ENCODE data around the gene TLL1. TPM values are rescaled to one million over a fixed set of nuclear protein-coding genes. Genes with fewer than 3 reads are reported as not detected.

TLL1 gene
- total and polyA plus RNA-seq, 4 donors = 1.2 to 6.9 (median 3.2) TPM

DNA sequence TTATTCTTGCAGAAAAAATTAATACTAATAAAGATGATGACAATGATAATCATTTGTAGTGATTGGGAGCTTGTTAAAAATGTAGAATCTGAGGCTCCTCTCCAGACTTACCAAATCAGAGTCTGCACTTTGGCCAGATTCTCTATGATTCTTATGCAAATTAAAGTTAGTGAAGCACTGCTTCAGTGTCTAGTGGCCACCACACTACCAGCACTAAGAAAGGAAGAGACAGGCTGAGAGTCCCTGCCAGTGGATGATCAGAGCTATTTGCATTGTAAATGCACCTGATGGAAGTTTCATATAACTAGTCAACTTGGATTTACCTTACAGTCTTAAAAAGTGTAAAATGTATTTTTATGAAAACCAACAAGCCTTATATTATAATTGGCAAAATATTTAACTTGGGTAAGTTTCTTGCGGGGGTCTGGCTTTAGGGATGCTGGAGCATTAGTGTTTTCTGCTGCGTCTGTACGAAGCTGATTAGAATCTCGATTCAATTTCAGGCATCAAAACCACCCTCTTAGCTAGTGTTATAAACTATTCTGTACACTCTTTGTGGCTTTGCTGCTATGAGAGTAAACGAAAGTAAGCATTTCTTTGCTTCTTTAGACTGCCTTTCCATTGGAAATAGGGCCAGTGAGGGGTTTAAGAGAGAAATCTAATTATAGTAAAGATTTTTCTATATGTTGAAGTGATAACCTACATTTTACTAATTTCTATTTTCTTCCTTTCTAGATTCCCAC, 114.1 kb downstream of the TLL1 start:
- H3K4me1 ChIP-seq (ENCODE audit: control insufficient read depth, insufficient read depth, low read length) = no peaks in the 10 kb centered on the region
- H3K9me3 ChIP-seq (ENCODE audit: control insufficient read depth, insufficient read depth, low read length) = no peaks in the 10 kb centered on the region
- no peak overlapping the region for H3K27ac ChIP-seq (ENCODE audit: low read depth, low read length)
- no CpG with 5 or more reads among the region's 5 CpGs for WGBS (ENCODE audit: insufficient coverage)
- no peaks in the 10 kb centered on the region for H3K27me3 ChIP-seq (ENCODE audit: control insufficient read depth, insufficient read depth, low read length)
- no peaks in the 10 kb centered on the region for H3K36me3 ChIP-seq (ENCODE audit: control insufficient read depth, insufficient read depth, low read length)
- no peak overlapping the region for H3K4me3 ChIP-seq (ENCODE audit: low read depth, low read length)
- no peak for DNase-seq (ENCODE audit: low read depth in 4 of 6, low spot score in 6 of 6)

DNA sequence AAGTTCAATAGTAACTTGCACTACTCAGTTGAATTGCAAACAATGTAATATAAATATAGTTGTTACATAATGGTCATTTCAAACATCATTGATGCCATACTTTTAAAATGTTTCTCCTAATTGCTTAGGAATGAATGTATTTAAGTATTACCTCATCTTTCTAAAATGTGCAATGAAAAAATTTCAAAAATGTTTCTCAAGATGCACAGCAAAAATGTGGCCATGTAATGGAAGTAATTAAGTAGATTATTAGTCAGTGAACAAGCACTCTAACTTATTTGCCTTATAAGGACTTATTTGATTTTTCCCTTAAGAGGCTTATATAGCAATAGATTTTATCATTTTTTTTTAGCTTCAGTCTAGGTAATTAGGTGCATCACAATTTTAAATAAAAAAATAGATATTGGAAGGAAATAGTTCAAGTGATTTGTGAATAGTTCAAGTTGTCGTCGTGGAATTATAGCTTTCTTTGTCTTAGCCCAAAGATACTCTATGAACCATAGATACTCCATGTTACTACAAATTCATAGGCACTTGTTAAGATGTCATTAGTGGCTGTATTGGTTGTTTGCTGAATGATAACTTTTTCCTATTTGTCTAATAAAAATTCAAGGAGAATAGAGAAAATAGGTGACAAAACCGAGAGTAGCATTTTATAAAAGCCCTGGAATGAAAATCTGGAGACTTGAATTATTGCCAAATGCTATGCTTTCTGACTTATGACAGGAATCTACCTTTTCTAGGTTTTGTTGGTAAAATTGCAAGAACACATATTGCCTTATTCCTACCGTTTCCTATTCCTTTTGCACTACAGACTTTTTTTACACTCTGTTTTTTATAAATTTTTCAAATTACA, 118.5 kb downstream of the TLL1 start:
- H3K36me3 ChIP-seq (ENCODE audit: control insufficient read depth, insufficient read depth, low read length) = no peaks in the 10 kb centered on the region
- no peak overlapping the region for H3K4me3 ChIP-seq (ENCODE audit: low read depth, low read length)
- no CpG with 5 or more reads among the region's 4 CpGs for WGBS (ENCODE audit: insufficient coverage)
- H3K27me3 ChIP-seq (ENCODE audit: control insufficient read depth, insufficient read depth, low read length) = no peaks in the 10 kb centered on the region
- no peaks in the 10 kb centered on the region for H3K9me3 ChIP-seq (ENCODE audit: control insufficient read depth, insufficient read depth, low read length)
- H3K4me1 ChIP-seq (ENCODE audit: control insufficient read depth, insufficient read depth, low read length) = no peaks in the 10 kb centered on the region
- no peak for DNase-seq (ENCODE audit: low read depth in 4 of 6, low spot score in 6 of 6)
- H3K27ac ChIP-seq (ENCODE audit: low read depth, low read length) = no peak overlapping the region

DNA sequence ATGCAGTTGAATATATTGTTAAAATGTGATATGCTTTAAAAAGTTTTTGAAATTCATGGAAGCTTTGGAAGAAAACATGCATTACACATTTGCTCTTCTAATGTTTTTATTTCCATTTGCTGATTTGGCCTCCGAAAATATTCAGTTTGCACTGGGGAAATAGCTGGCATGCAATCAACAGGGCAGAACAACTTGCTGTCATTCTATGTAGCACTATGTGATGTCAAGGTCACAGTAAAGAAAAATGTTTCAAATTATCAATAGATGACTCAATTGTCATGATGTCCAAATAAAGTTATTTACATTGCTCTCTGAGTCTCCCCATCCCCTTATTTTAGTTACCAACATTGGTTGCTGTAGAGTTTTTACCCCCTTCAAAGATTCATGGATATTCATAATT, 119.2 kb downstream of the TLL1 start:
- no peaks in the 10 kb centered on the region for H3K27me3 ChIP-seq (ENCODE audit: control insufficient read depth, insufficient read depth, low read length)
- H3K9me3 ChIP-seq (ENCODE audit: control insufficient read depth, insufficient read depth, low read length) = no peaks in the 10 kb centered on the region
- H3K4me1 ChIP-seq (ENCODE audit: control insufficient read depth, insufficient read depth, low read length) = no peaks in the 10 kb centered on the region
- WGBS (ENCODE audit: insufficient coverage) = no CpG with 5 or more reads among the region's 1 CpG
- H3K27ac ChIP-seq (ENCODE audit: low read depth, low read length) = no peak overlapping the region
- H3K36me3 ChIP-seq (ENCODE audit: control insufficient read depth, insufficient read depth, low read length) = no peaks in the 10 kb centered on the region
- no peak for DNase-seq (ENCODE audit: low read depth in 4 of 6, low spot score in 6 of 6)
- no peak overlapping the region for H3K4me3 ChIP-seq (ENCODE audit: low read depth, low read length)

DNA sequence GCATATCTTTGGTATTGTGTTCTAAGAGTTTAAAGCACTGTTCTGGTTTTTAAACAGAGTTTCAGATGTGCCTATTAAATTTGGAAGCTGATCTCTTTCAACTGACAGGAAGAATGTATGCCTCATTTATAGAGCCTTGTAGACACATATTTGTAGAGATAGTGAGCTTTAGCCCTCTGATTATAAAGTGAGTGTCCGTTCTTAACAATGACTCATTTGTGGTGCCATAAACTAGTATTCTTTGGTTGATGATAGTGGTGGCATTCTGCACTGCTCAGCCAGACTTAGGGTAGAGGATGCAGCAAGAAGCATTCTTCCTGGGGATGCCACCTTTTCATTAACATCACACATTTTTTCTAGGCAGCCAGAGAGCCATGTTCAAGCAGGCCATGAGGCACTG, 121.7 kb downstream of the TLL1 start:
- Histone ChIP-seq H3K4me3 (ENCODE audit: low read depth, low read length) (no peak overlapping the region), H3K9me3 (ENCODE audit: control insufficient read depth, insufficient read depth, low read length) (no peaks in the 10 kb centered on the region), H3K27me3 (ENCODE audit: control insufficient read depth, insufficient read depth, low read length) (no peaks in the 10 kb centered on the region), H3K36me3 (ENCODE audit: control insufficient read depth, insufficient read depth, low read length) (no peaks in the 10 kb centered on the region), H3K4me1 (ENCODE audit: control insufficient read depth, insufficient read depth, low read length) (no peaks in the 10 kb centered on the region), H3K27ac (ENCODE audit: low read depth, low read length) (no peak overlapping the region)
- no peak for DNase-seq (ENCODE audit: low read depth in 4 of 6, low spot score in 6 of 6)
- no CpG with 5 or more reads among the region's 1 CpG for WGBS (ENCODE audit: insufficient coverage)

DNA sequence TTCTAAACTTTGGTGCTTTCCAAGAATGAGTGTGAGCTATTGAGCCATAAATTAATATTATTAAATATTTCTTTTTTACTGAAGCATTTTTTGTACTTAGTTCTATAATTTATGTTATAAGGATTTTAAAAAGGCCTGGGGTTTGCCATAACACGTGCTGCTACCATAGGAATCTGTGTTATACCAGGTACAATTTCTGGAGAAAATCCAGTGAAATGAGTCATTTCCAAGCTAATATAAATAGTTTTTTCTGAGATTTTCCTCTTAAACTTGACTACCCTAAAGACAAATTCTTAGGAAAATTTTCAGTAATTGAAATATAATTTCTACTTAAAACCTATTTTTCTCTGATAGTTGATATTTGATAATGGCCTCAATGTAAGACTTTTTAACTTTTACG, 130.8 kb downstream of the TLL1 start:
- H3K27ac ChIP-seq (ENCODE audit: low read depth, low read length) = no peak overlapping the region
- H3K36me3 ChIP-seq (ENCODE audit: control insufficient read depth, insufficient read depth, low read length) = no peaks in the 10 kb centered on the region
- no peaks in the 10 kb centered on the region for H3K4me1 ChIP-seq (ENCODE audit: control insufficient read depth, insufficient read depth, low read length)
- H3K4me3 ChIP-seq (ENCODE audit: low read depth, low read length) = no peak overlapping the region
- no peak for DNase-seq (ENCODE audit: low read depth in 4 of 6, low spot score in 6 of 6)
- H3K9me3 ChIP-seq (ENCODE audit: control insufficient read depth, insufficient read depth, low read length) = no peaks in the 10 kb centered on the region
- H3K27me3 ChIP-seq (ENCODE audit: control insufficient read depth, insufficient read depth, low read length) = no peaks in the 10 kb centered on the region
- no CpG with 5 or more reads among the region's 2 CpGs for WGBS (ENCODE audit: insufficient coverage)

DNA sequence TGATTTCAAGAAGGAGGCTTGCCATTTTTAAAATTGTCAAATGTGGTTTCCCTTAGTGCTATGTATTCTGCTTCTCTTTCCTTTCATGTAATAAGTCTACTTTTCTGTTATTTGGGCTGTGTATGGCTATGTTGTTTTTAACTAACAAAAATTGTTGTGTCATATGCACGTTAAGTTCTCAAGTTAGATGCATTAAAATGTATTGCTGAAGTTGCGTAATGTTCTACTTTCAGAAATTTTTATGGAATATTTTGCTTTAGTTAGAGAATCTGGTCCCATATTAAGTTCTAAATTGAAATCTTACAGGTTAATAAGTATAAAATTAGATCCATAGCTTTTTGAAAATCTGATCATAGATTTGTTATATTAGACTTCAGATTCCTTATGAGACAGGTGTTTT, 133.2 kb downstream of the TLL1 start:
- Histone ChIP-seq H3K4me1 (ENCODE audit: control insufficient read depth, insufficient read depth, low read length) (no peaks in the 10 kb centered on the region), H3K4me3 (ENCODE audit: low read depth, low read length) (no peak overlapping the region), H3K9me3 (ENCODE audit: control insufficient read depth, insufficient read depth, low read length) (no peaks in the 10 kb centered on the region), H3K36me3 (ENCODE audit: control insufficient read depth, insufficient read depth, low read length) (no peaks in the 10 kb centered on the region), H3K27ac (ENCODE audit: low read depth, low read length) (no peak overlapping the region), H3K27me3 (ENCODE audit: control insufficient read depth, insufficient read depth, low read length) (no peaks in the 10 kb centered on the region)
- no peak for DNase-seq (ENCODE audit: low read depth in 4 of 6, low spot score in 6 of 6)
- WGBS (ENCODE audit: insufficient coverage) = no CpG with 5 or more reads among the region's 2 CpGs

DNA sequence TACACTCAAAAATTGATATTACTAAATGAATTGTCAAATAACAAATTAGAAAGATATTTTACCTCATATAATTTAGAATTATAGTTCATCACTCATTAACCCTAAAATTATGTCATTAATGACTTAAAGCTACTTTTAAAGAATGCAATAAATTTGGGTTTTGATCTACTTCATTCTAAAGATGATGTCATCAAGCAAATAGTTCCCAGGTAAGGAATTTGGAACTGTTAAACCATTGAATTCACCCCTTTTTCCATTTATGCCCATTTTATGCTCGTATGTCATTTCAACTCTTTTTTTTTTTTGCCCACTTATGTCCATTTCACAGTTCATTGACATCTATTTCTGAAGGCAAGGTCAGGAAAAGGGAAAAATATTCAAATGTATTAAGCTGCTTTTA, 135.5 kb downstream of the TLL1 start:
- Histone ChIP-seq H3K27ac (ENCODE audit: low read depth, low read length) (no peak overlapping the region), H3K4me3 (ENCODE audit: low read depth, low read length) (no peak overlapping the region), H3K9me3 (ENCODE audit: control insufficient read depth, insufficient read depth, low read length) (no peaks in the 10 kb centered on the region), H3K4me1 (ENCODE audit: control insufficient read depth, insufficient read depth, low read length) (no peaks in the 10 kb centered on the region), H3K27me3 (ENCODE audit: control insufficient read depth, insufficient read depth, low read length) (no peaks in the 10 kb centered on the region), H3K36me3 (ENCODE audit: control insufficient read depth, insufficient read depth, low read length) (no peaks in the 10 kb centered on the region)
- no CpG with 5 or more reads among the region's 1 CpG for WGBS (ENCODE audit: insufficient coverage)
- no peak for DNase-seq (ENCODE audit: low read depth in 4 of 6, low spot score in 6 of 6)

DNA sequence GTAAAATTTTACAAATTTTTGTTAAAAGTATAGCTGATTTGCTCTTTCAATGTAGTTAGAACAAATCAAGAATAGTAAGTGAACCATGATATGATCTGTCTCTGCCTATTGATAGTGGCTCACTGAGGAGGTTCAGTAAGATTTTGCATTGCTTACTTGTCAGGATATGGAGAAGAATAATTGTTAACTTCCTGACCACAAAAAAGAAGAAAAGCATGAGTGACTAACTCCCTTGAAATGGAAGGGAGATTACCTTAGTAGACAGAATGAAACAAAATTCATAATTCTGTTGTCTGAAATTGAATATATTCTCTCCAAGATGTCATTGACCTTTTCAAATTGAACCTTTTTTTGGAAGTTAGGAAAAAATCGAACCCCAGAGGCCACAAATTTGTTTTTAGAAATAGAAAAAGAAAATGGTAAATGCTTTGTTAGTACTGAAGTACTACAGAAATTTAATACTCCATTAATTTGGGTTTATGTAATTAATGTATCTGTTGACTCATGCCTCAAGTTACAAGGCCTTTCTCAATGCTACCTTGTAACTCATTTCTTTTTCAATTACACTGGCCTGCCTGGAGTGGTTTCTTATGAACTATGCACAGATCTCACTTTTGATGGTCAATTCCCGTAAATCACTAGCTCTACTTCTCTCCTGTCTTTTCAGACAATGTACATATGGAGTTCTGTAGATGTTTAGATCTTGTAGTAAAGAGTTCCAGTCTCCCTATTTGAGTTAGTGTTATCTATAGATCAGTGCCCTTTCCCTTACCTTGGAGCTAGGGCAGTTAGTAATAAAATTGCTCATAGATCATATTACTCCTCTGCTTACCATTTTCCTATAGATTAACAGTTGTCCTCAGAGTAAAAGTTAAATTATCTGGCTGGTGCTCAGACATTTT, 139.3 kb downstream of the TLL1 start:
- H3K9me3 ChIP-seq (ENCODE audit: control insufficient read depth, insufficient read depth, low read length) = no peaks in the 10 kb centered on the region
- H3K27me3 ChIP-seq (ENCODE audit: control insufficient read depth, insufficient read depth, low read length) = no peaks in the 10 kb centered on the region
- no peak for DNase-seq (ENCODE audit: low read depth in 4 of 6, low spot score in 6 of 6)
- no peak overlapping the region for H3K27ac ChIP-seq (ENCODE audit: low read depth, low read length)
- H3K4me1 ChIP-seq (ENCODE audit: control insufficient read depth, insufficient read depth, low read length) = no peaks in the 10 kb centered on the region
- H3K36me3 ChIP-seq (ENCODE audit: control insufficient read depth, insufficient read depth, low read length) = no peaks in the 10 kb centered on the region
- H3K4me3 ChIP-seq (ENCODE audit: low read depth, low read length) = no peak overlapping the region
- no CpG with 5 or more reads among the region's 2 CpGs for WGBS (ENCODE audit: insufficient coverage)

DNA sequence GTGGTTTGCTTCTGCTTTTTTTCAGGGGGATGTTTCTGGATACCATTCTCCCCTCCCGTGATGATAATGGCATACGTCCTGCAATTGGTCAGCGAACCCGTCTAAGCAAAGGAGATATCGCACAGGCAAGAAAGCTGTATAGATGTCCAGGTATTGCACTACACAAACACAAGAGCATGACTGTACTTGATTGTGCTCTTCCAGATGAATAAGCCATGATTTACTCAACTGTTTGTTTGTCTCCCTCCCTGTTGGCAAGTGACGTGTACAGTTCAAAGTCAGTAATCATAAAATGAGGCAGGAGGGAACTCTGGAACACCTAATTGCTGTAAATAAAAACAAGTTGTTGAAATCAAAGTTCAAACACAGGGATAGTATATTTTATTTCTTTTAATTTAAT, 141.4 kb downstream of the TLL1 start:
- Histone ChIP-seq H3K27ac (ENCODE audit: low read depth, low read length) (no peak overlapping the region), H3K36me3 (ENCODE audit: control insufficient read depth, insufficient read depth, low read length) (no peaks in the 10 kb centered on the region), H3K27me3 (ENCODE audit: control insufficient read depth, insufficient read depth, low read length) (no peaks in the 10 kb centered on the region), H3K9me3 (ENCODE audit: control insufficient read depth, insufficient read depth, low read length) (no peaks in the 10 kb centered on the region), H3K4me3 (ENCODE audit: low read depth, low read length) (no peak overlapping the region), H3K4me1 (ENCODE audit: control insufficient read depth, insufficient read depth, low read length) (no peaks in the 10 kb centered on the region)
- WGBS (ENCODE audit: insufficient coverage) = 91% methylated on average over 5 of the region's 6 CpGs
- no peak for DNase-seq (ENCODE audit: low read depth in 4 of 6, low spot score in 6 of 6)
